Body of pancreas (tissue), 4 donors: ENCODE results near the gene PEX6.

Source experiments
- CTCF ChIP-seq, 7 experiments: fragments of 450-650 bp in 4 of 7; fragments of 200-600 bp in 3 of 7; sonication (generic) in 3 of 7; IDR thresholded peaks; one replicate each; pipeline ENCODE4 v1.5.1; 2016 to 2019; ENCODE audit warnings: antibody characterized with exemption in 7 of 7
- POLR2A ChIP-seq, 3 donors: fragments of 450-650 bp; IDR thresholded peaks; one replicate each; pipeline ENCODE4 v1.6.1; 2016; ENCODE audit warnings: antibody characterized with exemption in 3 of 3, mild to moderate bottlenecking in 2 of 3

GRCh38 chr6:43007126-43007525 lies 28.1 kb upstream of the PEX6 start:
- TF ChIP-seq CTCF (IDR thresholded peaks at IDR 0.05) = no peak
- no peak for TF ChIP-seq POLR2A (IDR thresholded peaks at IDR 0.05)
